H9 (cell line): ENCODE results near the gene TIRAP. TPM values are rescaled to one million over a fixed set of nuclear protein-coding genes. Genes with fewer than 3 reads are reported as not detected.

ENCODE experiments used
- DNase-seq: peaks from one replicate; pipeline ENCODE4 v3.0.0-alpha.2; 2017
- H2AFZ ChIP-seq: one replicate; pipeline ENCODE4 v1.6.1; 2013; ENCODE audit warnings: mild to moderate bottlenecking, low read length, control low read depth, moderate library complexity
- H2AK5ac ChIP-seq: 2 replicates; pipeline ENCODE4 v1.6.1; 2013; ENCODE audit warnings: low read length, control low read depth, mixed read lengths; ENCODE audit not compliant: insufficient read length
- H2BK120ac ChIP-seq: one replicate; pipeline ENCODE4 v1.6.1; 2013; ENCODE audit warnings: low read depth, mild to moderate bottlenecking, low read length, control low read depth, inconsistent platforms; ENCODE audit not compliant: poor library complexity, severe bottlenecking
- H2BK12ac ChIP-seq: 2 replicates; pipeline ENCODE4 v1.6.1; 2013; ENCODE audit warnings: low read length, control low read depth, mixed read lengths, low read depth; ENCODE audit not compliant: insufficient read length
- H2BK15ac ChIP-seq: 2 replicates; pipeline ENCODE4 v1.6.1; 2013; ENCODE audit warnings: low read depth, low read length, control low read depth
- H2BK20ac ChIP-seq: one replicate; pipeline ENCODE4 v1.6.1; 2013; ENCODE audit warnings: low read depth, mild to moderate bottlenecking, low read length, control low read depth, inconsistent platforms; ENCODE audit not compliant: poor library complexity, severe bottlenecking
- H2BK5ac ChIP-seq: 2 replicates; pipeline ENCODE4 v1.6.1; 2013; ENCODE audit warnings: low read length, control low read depth, mixed read lengths; ENCODE audit not compliant: insufficient read length
- H3K14ac ChIP-seq: 2 replicates; pipeline ENCODE4 v1.6.1; 2013; ENCODE audit warnings: low read length, control low read depth; ENCODE audit not compliant: insufficient read depth
- H3K18ac ChIP-seq: 2 replicates; pipeline ENCODE4 v1.6.1; 2013; ENCODE audit warnings: low read depth, mild to moderate bottlenecking, mixed read lengths, low read length, control low read depth; ENCODE audit not compliant: insufficient read length
- H3K23ac ChIP-seq: 2 replicates; pipeline ENCODE4 v1.6.1; 2013; ENCODE audit warnings: low read length, control low read depth, mixed read lengths, low read depth; ENCODE audit not compliant: insufficient read length
- H3K23me2 ChIP-seq: 2 replicates; pipeline ENCODE4 v1.6.1; 2013; ENCODE audit warnings: low read depth, mild to moderate bottlenecking, mixed read lengths, low read length, control low read depth; ENCODE audit not compliant: insufficient read length, poor library complexity, severe bottlenecking
- H3K27ac ChIP-seq: 2 replicates; pipeline ENCODE4 v1.5.1; 2013; ENCODE audit warnings: low read length, control low read depth, mixed read lengths, low read depth; ENCODE audit not compliant: insufficient read length
- H3K27me3 ChIP-seq: 2 replicates; pipeline ENCODE4 v1.6.1; 2013; ENCODE audit warnings: low read length, control low read depth, inconsistent platforms; ENCODE audit not compliant: insufficient read depth
- H3K4ac ChIP-seq: 2 replicates; pipeline ENCODE4 v1.6.1; 2013; ENCODE audit warnings: low read depth, mild to moderate bottlenecking, control low read depth, inconsistent platforms, low read length, moderate library complexity
- H3K4me1 ChIP-seq: 2 replicates; pipeline ENCODE4 v1.6.1; 2013; ENCODE audit warnings: low read length, control low read depth, inconsistent platforms; ENCODE audit not compliant: insufficient read depth
- H3K4me2 ChIP-seq: 2 replicates; pipeline ENCODE4 v1.6.1; 2013; ENCODE audit warnings: low read length, control low read depth, mixed read lengths; ENCODE audit not compliant: insufficient read length, insufficient read depth
- H3K56ac ChIP-seq: 2 replicates; pipeline ENCODE4 v1.6.1; 2013; ENCODE audit warnings: low read depth, mild to moderate bottlenecking, mixed read lengths, low read length, control low read depth; ENCODE audit not compliant: insufficient read length
- H3K79me1 ChIP-seq: 2 replicates; pipeline ENCODE4 v1.6.1; 2013; ENCODE audit warnings: low read depth, mild to moderate bottlenecking, moderate library complexity, low read length, control low read depth, inconsistent platforms; ENCODE audit not compliant: insufficient read depth, poor library complexity, severe bottlenecking
- H3K79me2 ChIP-seq: 2 replicates; pipeline ENCODE4 v1.6.1; 2013; ENCODE audit warnings: low read length, control low read depth, inconsistent platforms; ENCODE audit not compliant: insufficient read depth
- H3K9ac ChIP-seq: 2 replicates; pipeline ENCODE4 v1.6.1; 2013; ENCODE audit warnings: low read length, control low read depth, mixed read lengths; ENCODE audit not compliant: insufficient read length; ENCODE audit errors: extremely low read depth
- H3K9me3 ChIP-seq: one replicate; pipeline ENCODE4 v1.6.1; 2013; ENCODE audit warnings: low read depth, low read length, inconsistent platforms; ENCODE audit not compliant: control insufficient read depth
- H3T11ph ChIP-seq: one replicate; pipeline ENCODE4 v1.6.1; 2013; ENCODE audit warnings: mild to moderate bottlenecking, low read length, control low read depth, inconsistent platforms
- H4K20me1 ChIP-seq: one replicate; pipeline ENCODE4 v1.6.1; 2013; ENCODE audit not compliant: control insufficient read depth, insufficient read length, insufficient read depth
- H4K5ac ChIP-seq: 2 replicates; pipeline ENCODE4 v1.6.1; 2013; ENCODE audit warnings: low read depth, mild to moderate bottlenecking, mixed read lengths, low read length, control low read depth; ENCODE audit not compliant: insufficient read length
- H4K8ac ChIP-seq: replicated peaks from 2 replicates; pipeline ENCODE4 v1.6.1; 2013; ENCODE audit warnings: low read length, control low read depth, mixed read lengths, low read depth; ENCODE audit not compliant: insufficient read length
- H4K91ac ChIP-seq: 2 replicates; pipeline ENCODE4 v1.6.1; 2013; ENCODE audit warnings: low read depth, mild to moderate bottlenecking, moderate library complexity, mixed read lengths, low read length, control low read depth; ENCODE audit not compliant: insufficient read length
- H3K27ac Mint-ChIP-seq, 3 experiments: 2 replicates in 2 of 3; 3 replicates in 1 of 3; pipeline ENCODE4 v1.8.0; 2020 to 2021; ENCODE audit warnings: mixed read lengths in 3 of 3, mild to moderate bottlenecking in 1 of 3, moderate library complexity in 1 of 3
- H3K27me3 Mint-ChIP-seq: 2 replicates; pipeline ENCODE4 v1.8.0; 2021; ENCODE audit warnings: low read depth, mild to moderate bottlenecking, moderate library complexity, mixed read lengths
- H3K36me3 Mint-ChIP-seq, 3 experiments: 2 replicates in 2 of 3; 3 replicates in 1 of 3; pipeline ENCODE4 v1.8.0; 2020 to 2021; ENCODE audit warnings: low read depth in 3 of 3, mixed read lengths in 3 of 3; ENCODE audit not compliant: insufficient read depth in 1 of 3
- H3K4me1 Mint-ChIP-seq, 2 experiments: 2 replicates each; pipeline ENCODE4 v1.8.0; 2020; ENCODE audit warnings: mixed read lengths in 2 of 2
- H3K4me3 Mint-ChIP-seq, 2 experiments: 2 replicates in 1 of 2; 3 replicates in 1 of 2; pipeline ENCODE4 v1.8.0; 2020 to 2021; ENCODE audit warnings: mild to moderate bottlenecking in 2 of 2, mixed read lengths in 2 of 2, moderate library complexity in 1 of 2
- H3K9me3 Mint-ChIP-seq, 2 experiments: 2 replicates in 1 of 2; 3 replicates in 1 of 2; pipeline ENCODE4 v1.8.0; 2020; ENCODE audit warnings: mild to moderate bottlenecking in 2 of 2, mixed read lengths in 2 of 2, moderate library complexity in 1 of 2
- CTCF ChIP-seq: fragments of 200-600 bp; sonication (generic); conservative IDR thresholded peaks from 3 replicates; pipeline ENCODE4 v1.8.0; 2021; ENCODE audit warnings: antibody characterized with exemption, mild to moderate bottlenecking
- WGBS: extraction: QIAGEN DNeasy Blood & Tissue Kit; methylation state at CpG from one replicate; pipeline ENCODE4 v1.1.7; 2013; ENCODE audit warnings: missing lambda C conversion rate, low lambda C conversion rate, mixed read lengths; ENCODE audit not compliant: insufficient read length; ENCODE audit errors: extremely low coverage; 5-methylcytosine and 5-hydroxymethylcytosine counted together
- total RNA-seq: library from RNA; stranded (reverse); gene quantifications from 2 replicates; pipeline ENCODE4 v1.2.1, GENCODE V29; 2021

TIRAP gene
- total RNA-seq, 1 experiment from 2014 or later, result 7.0 TPM

- no peak overlapping the region for H4K5ac ChIP-seq
- H3K27ac ChIP-seq, result no peak overlapping the region
- H3K4ac ChIP-seq, result no peak overlapping the region
- no peaks in the 10 kb centered on the region for H4K20me1 ChIP-seq
- Mint-ChIP-seq H3K4me3 (no peak overlapping the region), H3K27me3 (no peaks in the 10 kb centered on the region), H3K27ac (peak overlapping the region in 2 of 3 experiments; percentile 39 to 70; a peak in 2 of 7 replicates), H3K4me1 (no peaks in the 10 kb centered on the region), H3K36me3 (peaks cover 7 to 32% (median 9%) of the 10 kb centered on the region in 3 experiments; a peak in 4 of 7 replicates), H3K9me3 (no peaks in the 10 kb centered on the region)
- no peak overlapping the region for H3K4me2 ChIP-seq
- H4K8ac ChIP-seq, result no peak overlapping the region
- H2AFZ ChIP-seq, result no peak overlapping the region
- H3K9ac ChIP-seq, result no peak overlapping the region
- H2BK5ac ChIP-seq, result no peak overlapping the region
- H4K91ac ChIP-seq, result no peak overlapping the region
- H3K23me2 ChIP-seq, result no peaks in the 10 kb centered on the region
- H3K79me1 ChIP-seq, result no peaks in the 10 kb centered on the region
- TF ChIP-seq CTCF, result no peak
- H2BK20ac ChIP-seq, result no peak overlapping the region
- H2BK15ac ChIP-seq, result no peak overlapping the region
- H2BK12ac ChIP-seq, result no peak overlapping the region
- no peak overlapping the region for H3K14ac ChIP-seq
- no peaks in the 10 kb centered on the region for H3K4me1 ChIP-seq
- H3K27me3 ChIP-seq, result no peaks in the 10 kb centered on the region
- no peaks in the 10 kb centered on the region for H3K9me3 ChIP-seq
- WGBS, result no CpG with 5 or more reads among the region's 12 CpGs
- H3K18ac ChIP-seq, result no peak overlapping the region
- no peak overlapping the region for H3K56ac ChIP-seq
- H3K23ac ChIP-seq, result no peak overlapping the region
- no peak overlapping the region for H3T11ph ChIP-seq
- no peak overlapping the region for H2AK5ac ChIP-seq
- no peaks in the 10 kb centered on the region for H3K79me2 ChIP-seq
- no peak for DNase-seq
- no peak overlapping the region for H2BK120ac ChIP-seq
Observed at GRCh38 chr11:126290887-126291286, 8.0 kb downstream of the TIRAP start.
